B cell (primary cell): ENCODE data around the gene CHAF1B.

Experiments
- EZH2 ChIP-seq: IDR thresholded peaks from 2 replicates; pipeline ENCODE4 v1.6.1; 2012; ENCODE audit warnings: borderline replicate concordance, low read depth, mild to moderate bottlenecking, moderate library complexity, low read length; ENCODE audit not compliant: insufficient read depth, poor library complexity, severe bottlenecking
- TF ChIP-seq, protein P1 (sequence below): fragments of 200-600 bp; IDR thresholded peaks from one replicate; pipeline ENCODE4 v1.8.0; 2022; ENCODE audit warnings: antibody characterized with exemption, mild to moderate bottlenecking

DNA sequence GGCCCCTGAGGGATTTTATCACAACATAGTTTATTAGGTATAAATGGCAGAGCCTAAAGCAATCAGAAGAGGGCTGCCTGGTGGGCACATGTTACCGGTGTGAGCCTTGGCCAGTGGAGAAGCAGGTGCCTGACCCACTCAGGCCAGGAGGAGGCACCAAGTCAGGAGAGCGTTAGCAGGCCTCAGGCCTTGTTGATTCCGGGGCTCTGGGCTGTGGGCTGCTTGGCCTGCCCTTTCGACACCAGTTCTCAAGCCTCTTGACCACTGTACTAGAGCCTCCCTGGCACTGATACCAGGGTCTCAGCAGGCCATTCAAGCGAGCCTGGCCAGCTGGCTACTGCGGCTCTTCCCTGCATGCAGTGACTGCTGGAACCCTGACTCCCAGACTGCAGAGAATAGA is 73.9 kb downstream of the CHAF1B start:
- TF ChIP-seq, protein P1, sequence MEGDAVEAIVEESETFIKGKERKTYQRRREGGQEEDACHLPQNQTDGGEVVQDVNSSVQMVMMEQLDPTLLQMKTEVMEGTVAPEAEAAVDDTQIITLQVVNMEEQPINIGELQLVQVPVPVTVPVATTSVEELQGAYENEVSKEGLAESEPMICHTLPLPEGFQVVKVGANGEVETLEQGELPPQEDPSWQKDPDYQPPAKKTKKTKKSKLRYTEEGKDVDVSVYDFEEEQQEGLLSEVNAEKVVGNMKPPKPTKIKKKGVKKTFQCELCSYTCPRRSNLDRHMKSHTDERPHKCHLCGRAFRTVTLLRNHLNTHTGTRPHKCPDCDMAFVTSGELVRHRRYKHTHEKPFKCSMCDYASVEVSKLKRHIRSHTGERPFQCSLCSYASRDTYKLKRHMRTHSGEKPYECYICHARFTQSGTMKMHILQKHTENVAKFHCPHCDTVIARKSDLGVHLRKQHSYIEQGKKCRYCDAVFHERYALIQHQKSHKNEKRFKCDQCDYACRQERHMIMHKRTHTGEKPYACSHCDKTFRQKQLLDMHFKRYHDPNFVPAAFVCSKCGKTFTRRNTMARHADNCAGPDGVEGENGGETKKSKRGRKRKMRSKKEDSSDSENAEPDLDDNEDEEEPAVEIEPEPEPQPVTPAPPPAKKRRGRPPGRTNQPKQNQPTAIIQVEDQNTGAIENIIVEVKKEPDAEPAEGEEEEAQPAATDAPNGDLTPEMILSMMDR = no peak
- TF ChIP-seq EZH2 = no peak
